ENCODE results near the gene METTL23. TPM values are rescaled to one million over a fixed set of nuclear protein-coding genes. Genes with fewer than 3 reads are reported as not detected.
"Not testable (repeated sequence)": the region's sequence is repeated elsewhere in the genome, so short reads cannot be mapped to it uniquely, and the experiment has no call there.

METTL23 gene
- total RNA-seq, 4 donors from 2014 or later = 27.4 to 40.9 (median 33.7) TPM

DNA sequence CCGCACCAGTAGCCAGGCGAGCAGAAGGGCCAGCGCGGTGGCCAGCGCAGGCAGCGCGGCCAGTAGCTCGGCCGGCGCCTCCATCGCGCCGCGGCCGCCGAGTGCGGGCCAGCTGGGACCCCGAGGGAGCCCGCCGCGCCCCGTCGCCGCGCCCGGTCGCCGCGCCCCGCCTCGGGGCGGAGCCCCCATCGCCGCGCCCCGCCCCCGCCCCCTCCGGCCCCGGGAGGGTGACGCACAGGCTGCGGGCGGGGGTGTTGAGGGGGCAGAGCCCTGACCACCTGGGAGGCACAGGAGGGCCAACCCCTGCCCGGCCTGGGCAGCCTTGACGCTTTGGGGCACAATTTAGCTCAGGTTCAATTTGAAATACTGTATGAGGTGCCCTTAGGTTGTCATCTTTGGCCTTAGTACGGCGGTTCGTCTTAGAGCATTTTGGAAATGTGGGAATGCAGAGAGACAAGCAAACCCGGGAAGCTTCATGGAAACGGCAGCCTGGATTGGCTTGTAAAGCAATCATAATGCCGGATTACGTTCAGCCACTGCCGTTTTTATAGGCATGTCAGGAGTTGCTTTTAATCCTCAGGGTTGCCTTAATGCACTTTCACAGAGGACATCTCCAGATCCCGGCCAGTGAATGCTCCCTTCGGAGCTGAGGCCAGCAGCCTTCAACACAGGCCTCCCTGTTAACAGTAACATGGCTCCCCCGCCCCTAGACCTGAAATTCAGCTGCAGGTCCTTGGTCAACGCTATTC lies 15.6 kb upstream of the METTL23 start, which contains the start of gene MXRA7:
MXRA7 (minus strand) TSS at position 103 of the 749 bp plus-strand sequence; CDS start at position 84, 19 bp downstream.
- intact Hi-C loops (cut with DNase I; ENCODE audit: low total_unique reads) = no loop called here
- DNase-seq (ENCODE audit: low spot score in 2 of 2) = peak in 1 of 2 donors; percentile 93
- TF ChIP-seq, protein P1, sequence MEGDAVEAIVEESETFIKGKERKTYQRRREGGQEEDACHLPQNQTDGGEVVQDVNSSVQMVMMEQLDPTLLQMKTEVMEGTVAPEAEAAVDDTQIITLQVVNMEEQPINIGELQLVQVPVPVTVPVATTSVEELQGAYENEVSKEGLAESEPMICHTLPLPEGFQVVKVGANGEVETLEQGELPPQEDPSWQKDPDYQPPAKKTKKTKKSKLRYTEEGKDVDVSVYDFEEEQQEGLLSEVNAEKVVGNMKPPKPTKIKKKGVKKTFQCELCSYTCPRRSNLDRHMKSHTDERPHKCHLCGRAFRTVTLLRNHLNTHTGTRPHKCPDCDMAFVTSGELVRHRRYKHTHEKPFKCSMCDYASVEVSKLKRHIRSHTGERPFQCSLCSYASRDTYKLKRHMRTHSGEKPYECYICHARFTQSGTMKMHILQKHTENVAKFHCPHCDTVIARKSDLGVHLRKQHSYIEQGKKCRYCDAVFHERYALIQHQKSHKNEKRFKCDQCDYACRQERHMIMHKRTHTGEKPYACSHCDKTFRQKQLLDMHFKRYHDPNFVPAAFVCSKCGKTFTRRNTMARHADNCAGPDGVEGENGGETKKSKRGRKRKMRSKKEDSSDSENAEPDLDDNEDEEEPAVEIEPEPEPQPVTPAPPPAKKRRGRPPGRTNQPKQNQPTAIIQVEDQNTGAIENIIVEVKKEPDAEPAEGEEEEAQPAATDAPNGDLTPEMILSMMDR (IDR thresholded peaks at IDR 0.05) = no peak
- TF ChIP-seq POLR2A (IDR thresholded peaks at IDR 0.05) = no peak
- WGBS, 2 donors = 7 to 12% methylated on average over 13 to 14 of the region's 56 CpGs
- peak within 1 kb of the TSS; percentile 61 for H3K4me3 ChIP-seq (ENCODE audit: low read depth, poor library complexity, severe bottlenecking)

DNA sequence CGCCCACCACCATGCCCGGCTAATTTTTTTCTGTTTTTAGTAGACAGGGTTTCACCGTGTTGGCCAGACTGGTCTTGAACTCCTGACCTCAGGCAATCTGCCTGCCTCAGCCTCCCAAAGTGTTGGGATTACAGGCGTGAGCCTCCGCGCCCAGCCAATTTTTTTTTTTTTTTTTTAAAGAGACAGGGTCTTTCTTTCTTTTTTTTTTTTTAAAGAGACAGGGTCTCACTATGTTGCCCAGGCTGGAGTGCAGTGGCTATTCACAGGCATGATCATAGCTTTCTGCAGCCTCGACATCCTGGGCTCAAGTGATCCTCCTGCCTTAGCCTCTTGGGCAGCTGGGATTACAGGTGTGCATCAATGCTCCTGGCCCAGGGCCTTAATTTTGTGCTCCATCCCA lies 14.3 kb upstream of the METTL23 start:
- 65 to 77% methylated on average over 7 of the region's 7 CpGs for WGBS, 2 donors
- intact Hi-C loops (cut with DNase I; ENCODE audit: low total_unique reads); DNase-seq (ENCODE audit: low spot score in 2 of 2); H3K4me3 ChIP-seq (ENCODE audit: low read depth, poor library complexity, severe bottlenecking): not testable (repeated sequence)

DNA sequence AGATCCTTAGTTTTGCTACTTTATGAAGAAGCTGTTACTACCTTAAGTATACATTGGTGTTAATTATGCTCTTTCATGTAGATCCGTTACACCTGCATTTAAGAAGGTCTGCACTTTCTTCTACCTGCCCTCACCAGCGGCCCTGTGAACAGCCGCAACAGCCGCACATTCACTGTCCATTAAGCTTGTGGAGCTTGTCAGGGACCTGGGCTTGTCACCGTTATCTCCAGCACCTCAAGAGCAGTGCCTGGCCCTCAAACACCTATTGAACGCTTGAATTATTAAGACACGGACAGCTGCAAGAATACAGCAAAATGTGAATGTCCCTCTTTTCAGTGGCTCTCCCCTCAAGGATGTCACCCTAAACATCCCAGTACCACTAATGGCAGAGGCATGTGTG lies 12.9 kb upstream of the METTL23 start:
- DNase-seq (ENCODE audit: low spot score in 2 of 2) = no peak
- TF ChIP-seq POLR2A (IDR thresholded peaks at IDR 0.05) = no peak
- TF ChIP-seq, protein P1 (IDR thresholded peaks at IDR 0.05) = no peak
- intact Hi-C loops (cut with DNase I; ENCODE audit: low total_unique reads) = no loop called here
- 92 to 93% methylated on average over 7 of the region's 7 CpGs for WGBS, 2 donors
- H3K4me3 ChIP-seq (ENCODE audit: low read depth, poor library complexity, severe bottlenecking) = no peak overlapping the region

DNA sequence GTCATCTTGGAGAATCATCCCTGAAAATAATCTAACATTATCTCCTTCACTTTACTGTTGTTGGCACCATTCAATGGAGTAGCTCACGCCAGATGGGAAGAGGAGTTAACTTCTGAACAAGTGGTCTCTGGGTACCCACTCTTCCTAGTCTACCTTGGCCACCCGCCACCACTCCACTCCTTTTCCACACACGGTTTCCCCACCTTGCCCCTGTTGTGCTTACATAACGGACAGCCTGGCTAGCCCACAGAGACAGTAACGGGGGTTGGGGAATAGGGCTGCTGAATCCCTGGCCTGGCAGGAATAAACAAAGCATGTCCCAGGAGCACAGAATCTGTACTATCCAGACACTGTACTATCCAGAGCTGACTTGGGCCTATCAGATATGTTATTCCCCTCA lies 12.3 kb upstream of the METTL23 start:
- H3K4me3 ChIP-seq (ENCODE audit: low read depth, poor library complexity, severe bottlenecking) = no peak overlapping the region
- DNase-seq (ENCODE audit: low spot score in 2 of 2) = no peak
- intact Hi-C loops (cut with DNase I; ENCODE audit: low total_unique reads) = no loop called here
- WGBS, 2 donors = 83 to 84% methylated on average over 5 of the region's 5 CpGs
- no peak for TF ChIP-seq POLR2A (IDR thresholded peaks at IDR 0.05)
- TF ChIP-seq, protein P1 (IDR thresholded peaks at IDR 0.05) = no peak

DNA sequence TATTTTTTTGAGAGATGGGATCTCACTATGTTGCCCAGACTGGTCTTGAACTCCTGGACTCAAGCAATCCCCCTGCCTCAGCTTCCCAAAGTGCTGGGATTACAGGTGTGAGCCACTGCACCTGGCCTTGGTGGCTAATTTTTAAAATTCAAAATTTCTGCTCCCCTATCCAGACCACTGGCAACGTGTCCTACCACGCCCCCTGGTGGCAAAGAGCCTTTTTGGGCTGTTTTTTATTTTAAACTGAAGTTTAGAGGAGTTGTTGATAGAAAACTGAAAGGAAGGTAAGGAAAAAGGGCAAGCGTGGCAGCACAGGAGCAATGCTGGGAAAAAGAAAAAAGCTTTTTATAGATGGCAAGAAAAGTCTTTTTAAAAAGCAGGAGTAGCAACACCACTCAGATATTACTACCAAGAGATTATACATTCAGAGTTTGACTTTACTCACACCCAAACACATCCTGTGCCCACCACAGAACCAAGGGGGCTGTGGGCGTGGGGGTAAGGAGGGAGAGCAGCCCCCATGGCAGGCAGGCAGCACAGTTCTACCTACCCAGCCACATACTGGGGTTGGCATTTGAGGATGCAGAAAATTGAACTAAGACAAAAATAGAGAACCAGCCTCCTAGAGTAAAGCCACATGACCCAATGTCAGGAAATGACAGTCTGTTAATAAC lies 11.7 kb upstream of the METTL23 start:
- intact Hi-C loops (cut with DNase I; ENCODE audit: low total_unique reads) = no loop called here
- 22 to 23% methylated on average over 4 of the region's 4 CpGs for WGBS, 2 donors
- DNase-seq (ENCODE audit: low spot score in 2 of 2) = peak in 1 of 2 donors; percentile 94
- no peak overlapping the region for H3K4me3 ChIP-seq (ENCODE audit: low read depth, poor library complexity, severe bottlenecking)
- no peak for TF ChIP-seq POLR2A (IDR thresholded peaks at IDR 0.05)
- TF ChIP-seq, protein P1 (IDR thresholded peaks at IDR 0.05) = peak in 1 of 3 donors; percentile 7

DNA sequence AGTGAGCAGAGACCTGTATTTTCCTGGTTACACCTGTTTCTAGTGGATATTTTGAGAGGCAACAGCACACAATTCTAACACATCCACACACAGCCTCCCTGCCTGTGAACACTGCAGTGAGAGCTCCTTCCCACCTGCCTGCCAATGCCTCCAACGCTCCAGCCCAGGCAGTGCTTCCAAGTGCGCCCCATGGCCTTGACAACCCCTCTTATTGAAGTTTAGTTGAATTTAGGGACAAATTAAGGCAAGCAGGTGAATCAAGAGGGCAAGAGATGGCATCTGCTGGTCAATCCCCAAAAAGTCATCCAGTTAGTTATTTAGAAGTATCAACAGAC lies 11.2 kb upstream of the METTL23 start:
- TF ChIP-seq, protein P1 (IDR thresholded peaks at IDR 0.05) = no peak
- no peak for TF ChIP-seq POLR2A (IDR thresholded peaks at IDR 0.05)
- intact Hi-C loops (cut with DNase I; ENCODE audit: low total_unique reads) = no loop called here
- no peak for DNase-seq (ENCODE audit: low spot score in 2 of 2)
- H3K4me3 ChIP-seq (ENCODE audit: low read depth, poor library complexity, severe bottlenecking) = no peak overlapping the region
- WGBS, 2 donors = 85 to 89% methylated on average over 2 of the region's 2 CpGs

Measured in lower leg skin (tissue), 4 donors.